Inflammatory macrophage treated with lipopolysaccharide for 1 hour (primary cell): Measurements from ENCODE around the gene KCNIP1.
"Not testable (repeated sequence)": the region's sequence is repeated elsewhere in the genome, so short reads cannot be mapped to it uniquely, and the experiment has no call there.

Experiments
- DNase-seq, 2 donors: peaks; one replicate each; pipeline ENCODE4 v3.0.0-alpha.2; 2020 to 2022

KCNIP1 gene

DNA sequence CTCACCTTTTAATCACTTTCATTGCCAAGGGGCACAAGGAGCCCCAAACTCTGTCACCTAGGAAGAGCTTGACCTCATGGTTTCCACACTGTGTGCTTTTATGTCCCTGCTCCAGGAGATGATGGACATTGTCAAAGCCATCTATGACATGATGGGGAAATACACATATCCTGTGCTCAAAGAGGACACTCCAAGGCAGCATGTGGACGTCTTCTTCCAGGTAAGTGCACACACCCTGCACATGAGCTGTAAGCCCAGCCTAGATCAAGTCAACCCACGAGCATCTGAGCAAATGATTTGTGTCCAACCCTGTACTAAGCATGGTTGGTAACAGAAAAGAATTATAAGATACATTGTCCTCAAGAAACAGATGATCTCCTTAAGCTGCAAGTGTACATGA lies 228.9 kb downstream of the KCNIP1 start:
- DNase-seq, result no peak

DNA sequence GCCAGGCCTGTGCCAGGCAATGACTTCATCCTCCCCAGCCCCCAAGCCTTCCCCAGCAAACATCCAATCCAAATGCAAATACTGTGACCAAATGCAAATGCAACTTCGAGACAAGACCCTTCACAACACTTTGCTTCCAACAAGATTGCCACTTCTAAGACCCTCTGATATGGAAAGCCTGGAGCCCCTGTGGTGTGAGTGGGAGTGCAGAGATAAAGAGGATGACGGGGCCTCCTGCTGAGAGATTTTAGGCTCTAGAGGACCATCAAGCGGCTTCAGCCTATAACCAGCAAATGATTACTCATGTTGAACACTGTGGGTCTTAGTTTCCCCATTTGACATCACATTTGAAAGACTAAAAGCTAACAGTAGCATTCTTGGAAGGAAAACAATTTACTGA lies 233.1 kb downstream of the KCNIP1 start:
- DNase-seq, result no peak

DNA sequence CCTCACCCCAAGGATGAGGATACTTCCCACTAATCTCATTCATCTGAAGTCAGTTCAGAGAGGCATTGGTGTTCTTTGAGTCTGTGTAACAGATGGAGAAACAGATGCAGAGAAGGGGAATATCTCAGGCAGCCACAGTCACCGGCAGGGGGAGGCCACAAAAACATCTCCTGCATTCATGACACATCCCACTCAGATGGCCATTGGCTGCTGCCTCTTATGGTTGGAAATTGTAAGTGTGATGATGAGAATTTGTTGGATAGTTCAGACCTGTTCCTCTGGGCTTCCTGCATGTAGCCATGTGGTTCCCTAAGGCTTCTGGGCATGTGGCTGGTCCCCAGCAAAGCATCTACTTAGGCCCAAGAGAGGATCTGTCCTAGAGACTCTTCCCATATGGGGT lies 233.8 kb downstream of the KCNIP1 start:
- no peak for DNase-seq

DNA sequence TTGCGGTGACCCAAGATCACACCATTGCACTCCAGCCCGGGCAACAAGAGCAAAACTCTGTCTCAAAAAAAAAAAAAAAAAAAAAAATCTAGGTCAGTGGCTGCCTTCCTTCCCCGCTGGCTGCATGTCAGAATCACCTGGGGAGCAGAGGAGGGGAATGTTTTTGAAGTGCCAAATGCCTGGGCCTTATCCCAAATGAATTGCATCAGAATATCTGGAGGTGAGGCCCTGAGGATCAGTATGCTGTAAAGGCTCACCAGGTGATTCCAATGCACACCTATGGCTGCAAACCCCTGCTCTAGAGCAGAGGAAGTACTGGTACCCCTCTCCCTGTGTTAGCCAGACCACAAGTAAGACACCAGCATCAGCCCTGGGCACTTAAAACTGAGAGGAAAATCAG lies 235.0 kb downstream of the KCNIP1 start:
- no peak for DNase-seq

DNA sequence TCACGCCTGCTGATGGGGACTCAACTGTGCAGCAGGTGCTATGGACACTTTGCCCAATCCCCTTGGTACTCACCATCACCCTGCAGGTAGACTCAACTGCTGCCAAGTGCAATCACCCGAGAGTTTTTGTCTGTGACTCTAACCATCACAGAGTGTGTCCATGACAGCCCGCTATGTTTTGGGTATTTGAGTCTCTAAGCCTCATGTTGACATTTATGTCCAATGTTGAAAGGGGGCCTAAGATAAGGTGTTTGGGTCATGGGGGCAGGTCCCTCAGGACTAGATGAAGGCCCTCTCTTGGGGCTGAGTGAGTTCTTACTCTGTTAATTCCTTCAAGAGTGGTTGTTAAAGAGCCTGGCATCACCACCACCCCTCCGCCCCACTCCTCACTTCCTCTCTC lies 235.6 kb downstream of the KCNIP1 start:
- DNase-seq, result no peak

DNA sequence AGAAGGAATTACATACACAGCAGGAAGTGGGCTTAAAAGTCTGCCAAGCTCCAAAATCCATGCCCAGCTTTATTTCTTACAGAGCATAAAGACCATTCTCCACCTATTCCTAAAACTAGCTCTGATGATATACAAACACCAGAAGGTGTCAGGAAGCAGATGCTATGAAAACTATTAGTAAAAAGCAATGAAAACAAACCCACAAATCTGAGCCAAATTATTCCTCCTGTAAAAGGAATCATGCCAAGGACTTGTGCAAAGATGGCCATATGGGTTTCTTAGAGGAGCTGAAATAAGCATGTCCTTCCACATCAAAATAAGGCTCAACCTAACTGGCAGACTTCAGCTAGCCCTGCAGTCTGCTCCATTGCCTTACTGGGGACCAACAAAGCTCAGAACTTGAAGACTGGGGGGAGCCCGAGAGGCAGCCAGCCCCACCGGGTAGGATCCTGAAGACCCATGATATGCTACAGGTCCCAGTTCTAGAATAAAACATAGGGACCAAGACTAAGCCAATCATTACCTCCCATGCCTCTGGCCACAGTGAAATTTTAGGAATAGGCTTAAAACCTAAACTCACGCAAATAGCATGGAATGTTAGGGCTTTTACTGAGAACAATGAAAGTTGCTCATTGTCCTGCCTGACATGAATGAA lies 236.9 kb downstream of the KCNIP1 start:
- no peak for DNase-seq

DNA sequence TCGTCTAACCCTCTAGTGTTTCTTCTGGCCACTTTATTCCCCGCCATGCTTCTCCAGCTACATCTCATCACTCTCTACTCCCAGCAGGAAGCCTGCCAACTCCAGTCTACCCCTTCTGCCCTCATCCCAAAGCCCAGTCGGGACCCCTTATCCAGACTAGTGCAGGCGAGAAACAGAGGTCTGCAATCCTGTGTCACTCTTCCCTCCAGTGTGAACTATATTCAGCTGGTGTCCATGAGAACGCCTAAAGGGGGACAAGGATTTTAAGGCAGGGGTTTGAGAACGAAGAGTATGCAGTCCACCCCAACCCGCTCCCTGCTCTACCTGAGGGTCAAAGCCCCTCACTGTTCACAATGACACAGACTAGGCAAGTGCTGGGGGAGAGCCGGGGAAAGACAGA lies 238.0 kb downstream of the KCNIP1 start:
- no peak for DNase-seq

DNA sequence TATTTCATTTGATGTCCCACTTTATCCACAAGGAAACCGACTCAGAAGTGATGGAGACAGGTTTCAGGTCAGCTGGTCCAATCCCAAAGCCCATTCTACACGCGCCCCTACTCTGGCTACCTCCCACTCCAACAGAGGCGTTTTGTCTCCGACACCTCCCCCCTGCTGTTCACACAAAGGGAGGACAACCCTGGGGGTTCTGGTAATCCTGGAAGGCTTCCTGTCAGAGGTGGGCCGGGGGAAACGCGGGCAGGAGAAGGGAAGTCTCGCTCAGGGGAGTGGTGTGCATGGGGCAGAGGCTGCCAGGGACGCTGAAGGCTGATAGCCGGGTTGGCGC lies 240.0 kb downstream of the KCNIP1 start:
- DNase-seq, result no peak

DNA sequence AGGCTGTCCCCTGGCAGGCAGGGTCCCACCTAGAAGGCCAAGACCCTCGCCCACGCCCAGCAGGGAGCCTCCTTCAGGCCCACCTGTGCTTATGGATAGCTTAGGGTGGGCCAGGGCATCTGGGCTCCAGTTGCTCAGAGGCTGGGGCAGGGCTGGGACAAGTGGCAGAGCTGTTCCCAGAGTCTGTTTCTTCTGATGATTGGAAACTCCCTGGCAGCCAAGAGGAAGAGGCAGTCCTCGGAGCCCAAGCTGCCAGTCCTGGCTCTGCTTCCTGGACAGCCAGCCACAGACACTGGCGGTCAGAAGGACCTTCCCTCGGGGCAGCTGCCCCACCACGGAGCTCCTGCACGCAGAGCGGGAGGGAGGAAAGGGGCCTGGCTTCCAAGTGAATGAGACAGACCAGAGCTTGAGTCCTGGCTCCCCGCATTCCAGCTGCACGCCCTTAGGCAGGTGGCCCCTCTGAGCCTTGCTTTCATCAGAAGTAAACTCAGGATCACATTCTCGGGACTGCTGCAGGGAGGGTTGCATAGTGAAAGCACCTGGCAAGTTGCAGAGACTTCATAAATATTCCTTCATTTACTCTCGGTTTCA lies 241.8 kb downstream of the KCNIP1 start:
- DNase-seq, result no peak

DNA sequence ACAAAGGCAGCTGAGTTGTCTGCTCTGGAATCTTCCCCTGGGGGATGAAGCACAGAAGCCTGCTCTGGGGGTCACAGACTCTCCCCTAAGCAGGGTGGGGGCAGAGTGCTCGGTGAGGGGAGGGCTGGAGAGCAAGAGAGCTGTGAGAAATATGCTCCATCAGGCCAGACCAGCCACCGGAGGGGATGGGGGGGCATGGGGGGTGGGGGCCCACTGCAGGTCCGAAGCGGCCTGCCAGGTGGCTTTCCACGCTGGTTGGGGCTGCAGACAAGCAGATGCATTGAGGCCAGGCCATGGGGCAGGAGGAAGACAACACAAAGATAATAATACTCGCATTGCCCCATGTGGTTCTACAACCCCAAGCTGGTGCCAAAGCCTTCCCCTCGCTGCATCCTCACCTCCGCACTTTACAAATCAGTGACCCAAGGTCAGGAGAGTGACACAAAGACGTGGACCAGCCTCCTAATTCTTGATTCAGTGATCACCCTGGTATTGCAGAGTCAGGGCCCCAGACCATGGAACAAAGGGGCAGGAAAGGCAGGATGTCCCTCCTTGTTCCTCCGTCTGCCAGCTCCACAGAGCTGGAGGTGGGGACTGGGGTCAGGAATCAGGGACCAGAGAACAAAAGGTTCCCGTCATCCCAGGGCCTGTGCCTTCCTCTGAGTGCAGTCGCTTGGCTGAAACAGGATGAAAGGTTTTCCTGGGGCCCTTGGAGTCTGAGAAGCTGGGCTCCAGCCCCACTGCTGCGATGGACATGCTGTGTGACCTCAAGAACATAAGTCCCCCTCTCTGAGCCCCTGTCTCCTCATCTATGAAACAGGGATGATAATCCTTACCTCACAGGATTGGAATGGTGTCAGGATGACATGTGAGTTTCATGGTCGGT lies 242.5 kb downstream of the KCNIP1 start:
- no peak for DNase-seq

DNA sequence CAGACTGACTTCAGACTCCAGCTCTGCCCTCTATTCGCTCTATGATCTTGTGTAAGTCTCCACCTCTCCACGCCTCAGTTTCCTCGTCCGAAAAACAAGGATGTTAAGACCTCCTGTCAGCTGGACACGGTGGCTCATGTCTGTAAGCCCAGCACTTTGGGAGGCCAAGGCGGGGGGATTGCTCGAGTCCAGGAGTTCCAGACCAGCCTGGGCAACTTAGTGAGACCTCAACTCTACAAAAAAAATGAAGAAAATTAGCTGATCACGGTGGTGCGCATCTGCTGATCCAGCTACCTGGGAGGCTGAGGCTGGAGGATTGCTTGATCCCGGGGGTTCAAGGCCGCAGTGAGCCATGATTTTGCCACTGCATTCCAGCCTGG lies 243.1 kb downstream of the KCNIP1 start:
- DNase-seq, result no peak

DNA sequence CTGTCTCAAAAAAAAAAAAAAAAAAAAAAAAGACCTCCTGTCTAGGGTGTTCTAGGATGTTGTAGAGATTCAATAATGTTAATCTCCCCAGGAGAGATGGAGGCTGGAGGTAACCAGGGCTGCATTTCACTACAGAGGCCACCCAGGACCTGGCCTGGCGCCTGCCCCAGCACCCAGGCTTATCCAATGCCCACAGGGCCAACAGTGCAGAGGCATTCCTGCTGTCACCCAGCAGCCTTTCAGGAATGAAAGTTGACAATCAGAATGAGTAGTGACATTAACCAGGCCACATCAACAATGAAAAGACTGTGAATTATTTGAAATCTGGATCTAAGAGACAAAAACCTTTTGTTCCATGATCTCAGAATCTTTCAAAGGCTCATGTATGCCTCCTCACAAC lies 243.5 kb downstream of the KCNIP1 start:
- DNase-seq, result no peak

DNA sequence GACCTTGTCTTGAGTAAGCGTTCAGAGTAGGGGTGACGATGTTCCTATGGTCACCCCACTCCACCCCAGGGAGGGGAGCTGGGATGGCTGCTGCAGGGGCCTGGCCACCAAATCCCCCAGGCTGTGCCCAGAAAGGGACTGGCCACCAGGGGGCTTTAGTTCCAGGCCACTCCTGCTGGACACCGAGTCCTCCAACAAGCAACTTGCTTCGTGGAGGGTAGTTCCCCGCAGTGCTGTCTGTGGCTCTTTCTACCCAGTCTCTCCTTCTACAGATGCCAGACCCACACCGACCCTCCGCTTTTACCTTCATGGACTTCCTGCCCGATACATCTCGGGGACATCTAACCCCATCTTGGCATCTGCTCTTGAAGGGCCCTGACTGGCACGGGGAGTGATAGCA lies 244.0 kb downstream of the KCNIP1 start:
- no peak for DNase-seq

DNA sequence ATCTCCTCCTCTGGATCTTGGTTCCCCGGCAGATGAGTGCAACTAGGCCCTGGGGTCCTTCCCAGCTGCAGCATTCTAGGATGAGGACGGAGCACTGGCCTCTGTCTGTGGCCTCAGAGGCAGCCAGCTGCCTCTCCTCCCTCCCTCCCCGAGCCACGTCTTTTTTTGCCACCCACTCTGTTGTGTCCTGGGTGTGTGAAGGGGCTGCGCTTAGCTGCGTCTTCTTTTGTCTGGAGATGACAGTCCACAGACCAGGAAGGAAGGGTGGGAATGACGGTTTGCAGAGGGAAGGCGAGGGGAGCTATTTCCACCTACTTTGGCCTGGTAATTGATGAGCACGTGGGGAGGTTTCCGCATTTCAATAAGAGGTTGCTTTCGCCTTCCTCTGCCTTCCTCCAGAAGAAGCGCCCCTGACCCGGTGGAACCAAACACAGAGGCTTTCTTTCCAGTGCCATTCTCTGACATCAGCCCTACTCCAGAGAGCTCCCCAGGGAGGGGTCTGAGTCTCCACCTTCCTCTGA lies 245.2 kb downstream of the KCNIP1 start:
- no peak for DNase-seq

DNA sequence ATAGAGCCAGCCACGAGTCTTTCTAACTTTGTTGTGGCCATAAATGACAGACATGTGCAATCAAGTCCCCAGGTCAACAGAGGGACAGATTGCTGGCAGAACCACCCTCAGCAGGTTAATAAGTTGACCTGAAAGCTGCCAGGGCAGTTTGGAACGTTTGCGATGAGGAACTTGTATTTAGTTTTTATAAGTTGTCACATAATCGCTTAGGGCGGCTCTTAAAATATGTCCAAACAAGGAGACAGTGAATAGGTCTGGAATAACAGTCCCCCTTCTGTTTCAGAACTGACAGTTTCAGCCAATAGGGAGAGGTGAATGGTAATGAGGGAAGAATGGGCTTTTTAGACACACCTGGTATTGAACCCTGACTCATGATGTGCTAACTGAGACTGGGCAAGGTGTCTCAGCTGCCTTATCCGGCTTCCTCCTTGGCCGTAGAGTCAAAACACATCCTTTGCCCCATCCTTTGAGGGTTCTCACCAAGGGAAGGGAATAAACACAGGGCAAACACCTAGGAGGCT lies 246.2 kb downstream of the KCNIP1 start:
- no peak for DNase-seq

DNA sequence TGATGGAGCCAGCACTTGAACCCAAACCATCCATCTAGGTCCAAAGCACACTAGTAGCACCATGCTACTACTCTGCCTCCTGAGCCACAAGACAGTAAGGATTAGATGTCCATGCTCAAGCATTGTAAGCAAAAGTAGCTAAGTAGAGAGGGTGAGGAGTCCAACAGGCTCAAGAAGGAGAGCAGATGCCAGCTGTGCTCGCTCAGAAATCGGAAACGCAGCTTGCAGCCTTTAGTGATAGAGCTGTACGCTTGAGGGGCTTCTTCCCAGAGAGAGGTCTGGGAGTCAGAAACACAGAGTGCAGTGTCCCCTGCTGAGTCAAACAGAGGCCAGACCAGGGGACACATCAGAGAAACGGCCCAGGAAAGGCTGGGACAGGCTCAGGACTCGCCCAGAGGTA lies 247.0 kb downstream of the KCNIP1 start:
- DNase-seq, result no peak

DNA sequence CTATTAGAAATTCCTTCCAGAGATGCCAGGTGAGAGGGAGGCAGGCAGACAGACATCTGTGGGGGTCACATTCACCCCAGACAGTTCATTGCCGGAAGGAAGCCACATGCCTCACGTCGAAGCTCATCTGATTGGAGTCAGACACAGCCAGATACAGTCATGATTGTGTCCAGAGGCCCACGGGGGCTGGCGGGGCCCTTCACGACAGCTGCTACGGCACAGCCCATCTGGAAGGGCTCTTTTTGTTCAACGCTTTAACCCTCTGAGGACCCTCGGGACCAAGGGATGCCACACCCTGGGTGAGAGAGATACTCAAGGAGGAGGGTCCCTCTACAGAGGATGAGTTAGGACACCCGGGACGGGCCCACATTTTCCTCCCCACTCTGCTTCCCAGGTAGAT lies 247.8 kb downstream of the KCNIP1 start:
- no peak for DNase-seq

DNA sequence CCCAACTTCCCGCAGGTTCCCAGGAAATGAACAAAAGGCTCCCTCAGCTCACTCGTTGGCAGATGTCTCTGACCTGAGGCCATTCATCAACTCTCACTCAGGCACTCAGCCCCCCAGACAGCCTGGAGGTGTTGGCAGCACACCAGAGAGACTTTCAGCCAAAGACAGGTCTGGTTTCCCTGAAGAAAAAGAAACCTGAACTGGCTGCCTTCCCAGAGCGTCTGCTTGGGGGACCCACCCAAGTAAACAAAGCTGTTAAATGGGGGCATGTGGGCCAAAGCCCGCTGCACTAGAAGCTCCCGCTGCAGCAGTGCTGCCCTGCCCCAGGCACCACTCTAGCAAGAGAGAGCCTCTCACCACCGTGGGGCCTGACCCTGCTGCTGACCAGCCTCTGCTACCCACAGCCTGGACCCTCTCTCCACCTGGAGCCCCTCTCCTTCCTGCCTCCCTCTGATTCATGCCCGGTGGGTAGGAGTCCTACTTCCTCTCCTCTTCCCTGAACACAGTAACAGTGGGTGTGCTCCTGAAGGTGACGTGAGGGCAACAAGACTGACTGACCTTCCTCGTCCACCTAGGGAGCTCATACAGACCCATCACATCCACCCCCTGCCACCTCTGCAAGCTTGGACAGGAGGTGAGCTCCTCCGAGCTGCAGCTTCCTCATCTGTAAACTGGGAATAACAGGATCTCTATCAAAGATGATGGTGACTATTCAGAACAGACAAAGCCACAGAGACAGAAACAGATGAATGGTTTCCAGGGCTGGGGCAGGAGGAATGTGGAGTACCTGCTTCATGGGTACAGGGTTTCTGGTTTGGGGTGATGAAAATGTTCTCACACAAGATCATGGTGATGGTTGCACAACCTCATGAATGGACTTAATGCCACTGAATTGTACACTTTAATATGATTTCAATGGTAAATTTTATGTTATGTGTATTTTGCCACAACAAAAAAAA lies 248.7 kb downstream of the KCNIP1 start:
- no peak for DNase-seq

DNA sequence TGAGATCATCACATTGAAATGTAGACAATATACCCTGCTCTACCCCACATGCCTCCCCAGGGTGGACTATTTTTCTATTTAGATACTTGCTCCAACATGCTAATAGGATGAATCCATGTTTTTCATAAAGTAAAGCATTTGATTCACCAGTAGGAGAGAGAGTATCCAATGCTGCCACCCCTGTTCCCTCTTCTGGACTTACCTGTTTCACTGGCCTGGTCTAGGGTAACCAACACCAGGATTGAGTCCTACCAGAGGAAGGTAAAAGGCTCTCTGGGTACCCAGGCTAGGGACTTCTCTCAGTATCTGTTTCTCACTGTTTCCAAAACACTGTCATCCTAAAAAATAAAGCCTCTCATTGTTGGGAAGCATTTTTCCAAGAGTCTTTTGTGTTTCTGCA lies 249.5 kb downstream of the KCNIP1 start:
- no peak for DNase-seq

DNA sequence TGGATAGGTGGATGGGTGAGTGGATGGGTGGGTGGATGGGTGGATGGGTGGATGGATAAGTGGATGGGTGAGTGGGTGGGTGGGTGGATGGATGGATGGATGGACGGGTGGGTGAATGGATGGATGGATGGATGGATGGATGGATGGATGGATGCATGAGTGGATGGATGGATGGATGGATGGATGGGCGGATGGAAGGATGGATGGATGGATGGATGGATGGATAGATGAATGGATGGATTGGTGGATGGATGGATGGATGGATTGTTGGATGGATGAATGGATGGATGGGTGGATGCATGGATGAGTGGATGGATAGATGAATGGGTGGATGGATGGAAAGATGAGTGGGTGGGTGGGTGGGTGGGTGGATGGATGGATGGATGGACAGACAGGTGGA lies 250.7 kb downstream of the KCNIP1 start:
- not testable (repeated sequence) for DNase-seq

DNA sequence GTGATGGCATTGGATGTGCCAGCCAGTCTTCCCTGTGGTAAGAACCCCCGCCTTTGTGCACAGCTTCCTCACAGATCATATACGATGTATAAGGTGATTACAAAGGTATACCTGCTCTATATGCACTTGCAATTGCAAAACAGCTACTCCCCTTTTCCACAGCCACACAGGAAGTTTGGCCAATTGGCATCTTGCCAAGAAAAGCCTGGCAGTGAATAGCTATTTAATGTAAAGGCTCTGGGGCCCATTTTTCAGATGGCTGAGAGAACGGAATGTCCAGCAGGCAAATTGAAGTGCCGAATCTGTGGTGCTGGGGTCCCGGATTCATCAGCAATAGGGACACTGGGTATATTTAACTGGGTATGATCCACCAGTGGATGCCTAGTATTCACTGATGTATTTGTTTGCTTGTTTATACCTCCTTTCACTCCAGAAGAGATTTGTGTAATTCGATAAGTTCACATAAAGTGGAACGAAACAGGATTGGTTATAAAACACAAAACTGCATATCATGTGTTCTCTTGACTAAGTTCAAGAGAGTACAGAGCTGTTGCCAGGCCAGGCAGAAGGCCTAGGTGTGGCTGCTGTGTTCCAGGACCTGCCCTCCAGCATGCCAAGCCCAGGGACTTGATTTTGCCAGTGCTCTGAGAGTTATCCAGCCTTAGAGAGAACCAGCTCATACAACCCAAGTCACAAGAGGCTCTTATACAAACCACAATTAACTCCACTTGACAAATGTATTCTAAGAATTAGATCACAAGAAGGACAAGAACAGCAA lies 252.0 kb downstream of the KCNIP1 start:
- DNase-seq, result no peak

DNA sequence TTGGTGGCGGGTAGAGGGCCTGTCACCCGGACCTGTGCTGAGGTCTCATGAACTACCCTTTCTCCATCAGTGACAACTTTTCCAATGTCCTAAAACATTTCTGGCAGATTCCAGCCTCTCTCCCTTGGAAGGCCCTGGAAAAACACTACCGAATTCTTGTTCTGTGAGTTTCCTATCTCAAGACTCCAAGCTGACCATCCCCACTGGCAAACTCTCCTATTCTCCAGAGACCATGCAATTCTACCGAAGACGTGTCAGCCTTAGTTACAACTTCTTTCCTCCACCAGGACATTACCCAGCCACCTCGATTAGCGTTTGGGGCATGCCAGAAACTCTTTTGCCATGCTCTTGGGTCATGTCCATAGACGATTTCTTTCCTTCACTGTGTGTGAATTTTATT lies 252.9 kb downstream of the KCNIP1 start:
- DNase-seq, result no peak
